Measurements from ENCODE around the gene UBASH3B.
"Not testable (repeated sequence)": the region's sequence is repeated elsewhere in the genome, so short reads cannot be mapped to it uniquely, and the experiment has no call there.

The UBASH3B gene

GRCh38 chr11:122709039-122709760, 53.7 kb downstream of the UBASH3B start:
- DNase-seq (ENCODE audit: low spot score): no peak

GRCh38 chr11:122711362-122711761, 55.8 kb downstream of the UBASH3B start:
- no peak for DNase-seq (ENCODE audit: low spot score)

GRCh38 chr11:122711831-122712381, 56.4 kb downstream of the UBASH3B start:
- DNase-seq (ENCODE audit: low spot score): no peak

- no peak for DNase-seq (ENCODE audit: low spot score)
These were observed 58.5 kb downstream of the UBASH3B start for GRCh38 chr11:122714004-122714403.

- no peak for DNase-seq (ENCODE audit: low spot score)
These were observed 59.0 kb downstream of the UBASH3B start for GRCh38 chr11:122714484-122714883.

DNA sequence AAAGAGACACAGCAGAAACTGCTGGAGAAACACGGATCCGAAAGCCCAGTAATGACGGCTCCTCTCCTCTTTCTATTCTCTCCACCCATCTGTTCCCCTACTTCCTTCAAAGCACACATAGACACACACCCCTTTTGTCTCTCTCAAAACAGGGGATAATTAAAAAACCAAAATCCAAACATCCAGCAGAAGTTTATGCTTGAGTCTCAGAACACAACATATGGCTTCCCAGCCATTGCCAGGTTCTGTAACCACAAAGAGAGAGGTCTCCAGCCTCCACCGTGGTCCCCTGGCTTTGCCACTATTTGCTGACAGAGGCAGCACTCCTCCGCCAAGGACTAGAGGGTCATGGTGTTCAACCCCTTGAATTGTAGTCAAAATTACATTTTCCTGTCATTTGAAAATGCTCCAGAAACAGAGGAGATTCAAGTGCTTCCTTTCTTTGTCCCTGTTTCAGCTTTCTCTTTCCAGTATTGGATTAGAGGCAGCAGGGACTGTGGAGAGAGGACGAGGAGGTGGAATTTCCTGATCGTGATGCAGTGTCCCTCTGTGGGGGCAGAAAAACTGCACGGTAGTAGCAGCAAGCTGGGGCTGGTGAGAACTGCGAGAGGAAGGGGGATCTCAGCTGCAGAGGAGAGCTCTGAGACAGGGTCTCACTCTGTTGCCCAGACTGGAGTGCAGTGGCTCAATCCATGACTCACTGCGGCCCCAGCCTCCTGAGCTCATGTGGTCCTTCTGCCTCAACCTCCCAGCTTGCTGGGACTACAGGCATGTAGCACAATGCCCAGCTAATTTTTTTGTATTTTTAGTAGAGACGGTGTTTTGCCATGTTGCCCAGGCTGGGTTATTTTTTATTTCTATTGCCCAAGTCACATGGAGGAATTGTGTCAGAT, 60.3 kb downstream of the UBASH3B start:
- DNase-seq (ENCODE audit: low spot score): no peak

GRCh38 chr11:122717264-122717867, 61.8 kb downstream of the UBASH3B start:
- no peak for DNase-seq (ENCODE audit: low spot score)

DNA sequence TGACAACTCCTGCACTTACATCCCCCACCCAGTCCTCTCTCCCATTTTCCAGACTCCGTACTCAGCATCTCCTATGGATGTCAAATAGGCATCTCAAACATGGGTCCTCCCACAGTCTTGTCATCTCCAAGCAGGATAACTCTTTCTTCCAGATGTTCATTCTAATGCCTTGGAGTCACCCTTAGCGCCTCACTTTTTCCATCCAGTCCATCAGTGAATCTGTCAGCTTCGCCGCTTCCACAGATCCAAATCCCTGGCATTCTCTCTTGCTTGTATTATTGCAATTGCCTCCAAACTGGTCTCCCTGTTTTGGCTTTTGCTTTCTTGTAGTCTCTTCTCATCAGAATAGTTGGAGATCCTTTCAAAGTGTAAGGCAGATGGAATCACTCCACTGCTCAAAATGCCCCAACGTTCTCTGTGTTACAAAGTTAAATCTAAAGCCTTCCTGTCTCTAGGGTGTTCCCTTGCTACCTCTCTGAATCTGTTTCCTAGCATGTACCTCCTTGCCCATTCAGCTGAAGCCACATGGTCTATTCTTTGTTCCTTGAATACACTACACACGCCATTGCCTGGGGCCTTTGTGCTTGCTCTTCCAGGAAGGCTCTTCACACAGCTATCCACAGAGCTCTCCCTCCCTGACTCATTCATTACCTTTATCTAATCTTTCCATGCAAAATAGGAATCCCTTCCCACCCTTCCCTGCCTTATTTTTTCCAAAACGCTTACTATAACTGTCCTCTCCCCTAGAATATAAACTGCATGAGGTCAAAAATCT, 64.8 kb downstream of the UBASH3B start:
- DNase-seq (ENCODE audit: low spot score): no peak

GRCh38 chr11:122721201-122721963, 65.9 kb downstream of the UBASH3B start:
- DNase-seq (ENCODE audit: low spot score): no peak

GRCh38 chr11:122721964-122722266, 66.4 kb downstream of the UBASH3B start:
- DNase-seq (ENCODE audit: low spot score): no peak

GRCh38 chr11:122723106-122723505, 67.6 kb downstream of the UBASH3B start:
- DNase-seq (ENCODE audit: low spot score): no peak

DNA sequence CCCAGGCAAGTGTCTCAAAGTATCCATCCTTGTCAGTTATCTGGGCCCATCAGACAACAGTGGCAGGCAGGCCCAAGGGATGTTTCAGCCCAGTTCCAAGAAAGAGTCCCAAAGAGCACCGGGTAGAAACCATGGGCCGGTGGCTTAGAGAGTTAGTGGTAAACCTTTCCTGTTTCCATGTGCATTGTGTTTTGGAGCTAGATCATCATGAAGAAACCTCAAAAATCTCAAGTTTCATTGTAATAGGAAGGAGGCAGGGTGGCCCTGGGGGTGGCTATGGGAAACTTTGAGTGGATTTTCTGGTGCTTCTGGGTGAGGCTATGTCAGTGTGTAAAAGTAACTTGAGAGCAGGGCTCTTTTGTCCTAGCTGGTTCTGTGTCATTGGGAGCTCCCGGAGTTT, 68.1 kb downstream of the UBASH3B start:
- DNase-seq (ENCODE audit: low spot score): no peak

- DNase-seq (ENCODE audit: low spot score): no peak
These were observed 69.0 kb downstream of the UBASH3B start for GRCh38 chr11:122724520-122724919.

DNA sequence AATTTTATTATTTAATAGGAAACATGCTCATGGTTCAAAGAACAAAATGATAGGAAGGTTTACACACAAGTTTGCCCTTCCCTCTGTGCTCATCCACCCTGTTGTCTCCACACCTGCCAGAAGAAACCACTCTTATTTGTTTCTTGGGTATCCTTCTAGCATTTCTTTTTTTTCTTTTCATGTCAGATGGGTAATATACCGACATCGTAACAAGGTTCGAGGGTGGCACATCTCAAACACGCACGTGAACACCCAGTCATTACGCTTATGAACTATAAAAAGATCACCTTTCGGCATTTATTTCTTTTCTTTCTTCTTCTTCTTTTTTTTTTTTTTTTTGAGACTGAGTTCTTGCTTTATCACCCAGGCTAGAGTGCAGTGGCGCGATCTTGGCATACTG, 70.5 kb downstream of the UBASH3B start:
- DNase-seq (ENCODE audit: low spot score): no peak

DNA sequence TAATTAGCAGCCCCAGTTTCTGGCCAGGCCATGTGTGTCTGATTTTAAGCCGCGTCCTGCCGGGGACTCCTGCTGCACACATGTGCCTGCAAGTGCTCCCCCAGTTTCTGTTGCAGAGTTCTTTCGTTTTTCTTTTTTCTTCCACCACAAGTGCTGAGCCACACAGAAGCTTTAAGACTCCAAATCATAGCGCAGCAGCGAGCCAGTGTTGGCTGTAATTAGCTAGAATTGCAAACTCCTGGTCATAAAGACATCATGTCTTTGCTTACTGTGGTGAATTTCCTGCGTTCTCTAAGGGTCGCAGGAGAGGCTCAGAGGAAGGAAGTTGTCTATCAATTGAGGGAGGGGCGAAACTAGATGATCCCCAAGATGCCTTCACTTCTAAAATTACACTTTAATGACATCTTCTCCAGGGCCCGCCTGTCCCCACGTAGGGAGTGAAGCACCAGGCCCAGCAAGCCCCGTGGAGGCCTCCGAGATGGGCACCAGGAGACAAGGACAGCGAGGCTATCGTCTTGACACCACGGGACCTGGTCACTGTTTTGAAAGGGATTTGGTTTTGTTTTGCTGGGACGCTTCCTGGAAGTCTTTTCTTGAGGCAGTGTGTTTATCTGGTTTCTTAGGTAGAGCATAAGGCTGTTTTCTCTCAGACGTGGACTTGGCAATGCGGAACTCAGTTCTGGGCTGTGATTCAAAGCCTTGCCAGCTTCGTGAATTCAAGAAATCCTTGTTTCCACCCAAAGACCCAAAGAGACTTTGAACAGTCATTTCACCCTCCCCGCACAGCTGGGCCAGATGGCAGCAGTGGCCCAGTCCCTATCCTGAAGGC, 71.8 kb downstream of the UBASH3B start:
- no peak for DNase-seq (ENCODE audit: low spot score)

- no peak for DNase-seq (ENCODE audit: low spot score)
These were observed 73.0 kb downstream of the UBASH3B start for GRCh38 chr11:122728561-122728960.

GRCh38 chr11:122729139-122729538, 73.6 kb downstream of the UBASH3B start:
- DNase-seq (ENCODE audit: low spot score): no peak

GRCh38 chr11:122730694-122731093, 75.2 kb downstream of the UBASH3B start:
- not testable (repeated sequence) for DNase-seq (ENCODE audit: low spot score)

DNA sequence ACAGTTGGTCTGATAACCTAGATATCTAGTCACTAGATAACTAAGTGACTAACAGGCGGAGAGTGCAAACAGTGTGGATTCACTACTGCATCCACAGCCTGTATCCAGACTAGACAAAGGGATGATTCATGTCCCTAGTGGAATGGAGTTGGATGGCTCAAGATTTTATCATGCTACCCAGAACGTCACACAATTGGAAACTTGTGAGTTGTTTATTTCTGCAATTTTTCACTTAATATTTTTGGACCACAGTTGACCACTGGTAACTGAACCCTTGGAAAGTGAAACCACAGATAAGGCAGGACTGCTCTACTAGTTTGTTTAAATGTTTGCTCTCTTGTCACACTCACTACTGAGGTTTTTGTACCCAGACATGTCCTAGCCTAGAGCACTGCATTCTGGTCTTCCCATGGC, 76.0 kb downstream of the UBASH3B start:
- DNase-seq (ENCODE audit: low spot score): no peak

All from ecto neural progenitor cell (in vitro differentiated cells).